Nucleus accumbens (tissue), 56 donors: Measurements from ENCODE around the gene SRSF2.
"Not testable (repeated sequence)": the region's sequence is repeated elsewhere in the genome, so short reads cannot be mapped to it uniquely, and the experiment has no call there.

Experiments used
- DNase-seq, 56 donors: peaks; one replicate each; lab custom pipeline; 2025; lab: John Stamatoyannopoulos, UW

The SRSF2 gene

DNA sequence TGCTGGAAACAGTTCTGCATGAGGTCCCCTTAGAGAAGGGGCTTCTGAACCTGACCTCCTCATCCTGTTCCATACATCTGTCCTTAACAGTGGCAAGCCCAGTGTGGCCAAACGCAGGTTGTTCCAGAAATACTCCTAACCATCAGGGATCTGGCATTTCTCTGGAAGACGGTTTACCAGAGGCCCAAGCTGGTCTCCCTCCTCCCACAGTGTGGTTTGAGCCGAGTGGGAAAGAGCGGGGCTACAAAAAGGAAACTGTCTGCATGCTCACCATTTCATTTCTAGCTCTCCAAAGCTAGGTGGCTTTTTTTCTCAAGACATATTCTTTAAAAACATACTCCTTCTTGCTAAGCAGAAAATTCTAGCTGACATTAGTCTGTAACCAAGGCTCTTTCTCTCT, 32.3 kb downstream of the SRSF2 start:
- DNase-seq = no peak

DNA sequence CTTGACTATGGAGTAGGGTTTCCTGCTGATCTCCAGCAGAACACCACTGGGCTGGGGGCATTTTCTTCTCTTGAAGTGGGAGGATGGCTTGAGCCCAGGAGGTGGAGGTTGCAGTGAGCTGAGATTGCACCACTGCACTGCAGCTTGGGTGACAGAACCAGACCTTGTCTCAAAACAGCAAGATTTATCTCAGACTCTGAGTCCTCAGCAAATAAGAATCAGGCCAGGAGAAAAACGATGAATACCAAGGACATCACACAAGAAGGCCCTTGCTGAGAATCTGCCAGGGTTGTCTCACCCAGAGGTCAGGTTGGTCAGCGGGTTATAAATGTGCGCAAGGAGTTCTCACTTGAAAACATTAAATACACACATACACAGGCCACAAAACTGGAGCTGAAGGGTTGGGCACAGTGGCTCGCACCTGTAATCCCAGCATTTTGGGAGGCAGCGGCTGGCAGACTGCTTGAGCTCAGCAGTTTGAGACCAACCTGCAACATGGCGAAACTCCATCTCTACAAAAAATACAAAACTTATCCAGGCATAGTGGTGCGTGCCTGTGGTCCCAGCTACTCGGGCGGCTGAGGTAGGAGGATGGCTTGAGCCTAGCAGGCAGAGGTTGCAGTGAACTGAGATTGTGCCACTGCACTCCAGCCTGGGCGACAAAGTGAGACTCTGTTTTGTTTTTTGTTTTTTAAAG, 34.0 kb downstream of the SRSF2 start:
- DNase-seq = no peak

DNA sequence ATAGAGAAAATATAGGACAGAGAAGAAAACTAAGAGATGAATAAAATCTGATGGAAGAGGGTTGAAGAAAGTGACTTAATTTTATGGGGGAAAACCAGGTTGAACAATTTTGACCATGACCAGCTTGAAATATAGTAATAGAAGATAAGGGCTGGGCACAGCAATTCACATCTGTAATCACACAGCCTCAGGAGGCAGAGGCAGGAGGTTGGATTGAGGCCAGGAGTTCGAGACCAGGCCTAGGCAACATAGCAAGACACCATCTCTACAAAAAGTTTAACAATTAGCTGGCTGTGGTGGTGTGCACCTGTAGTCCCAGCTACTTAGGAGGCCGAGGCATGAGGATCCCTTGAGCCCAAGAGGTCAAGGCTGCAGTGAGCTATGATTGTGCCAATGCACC, 35.1 kb downstream of the SRSF2 start:
- no peak for DNase-seq

DNA sequence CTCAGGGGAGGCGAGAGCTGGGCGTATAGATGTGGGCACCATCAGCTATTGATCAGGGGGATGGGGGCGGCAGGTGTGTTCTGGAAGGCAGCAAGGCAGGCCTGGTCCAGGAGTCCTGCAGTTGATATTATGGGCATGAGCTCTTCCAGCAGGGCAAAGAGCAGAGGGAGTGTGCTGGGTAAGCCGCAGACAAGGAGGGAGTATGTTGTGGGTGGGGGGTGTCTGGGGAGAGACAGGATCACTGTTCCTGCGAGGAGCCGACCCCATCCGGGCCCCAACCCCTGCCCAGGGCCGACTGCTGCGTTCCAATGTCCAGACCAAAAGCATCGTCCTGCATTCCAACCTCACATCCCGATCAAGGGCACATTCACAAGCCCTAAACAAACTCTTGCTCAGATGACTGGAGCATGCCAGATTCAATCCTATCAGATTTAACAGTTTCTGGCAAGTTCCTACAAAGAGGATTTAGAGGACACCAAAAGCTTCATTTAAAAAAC, 35.6 kb downstream of the SRSF2 start:
- DNase-seq = no peak

GRCh38 chr17:76700617-76701470, 36.3 kb downstream of the SRSF2 start:
- DNase-seq = no peak

GRCh38 chr17:76700270-76700616, 36.9 kb downstream of the SRSF2 start:
- DNase-seq = no peak

GRCh38 chr17:76698466-76698977, 38.6 kb downstream of the SRSF2 start:
- DNase-seq = not testable (repeated sequence)

- DNase-seq = peak in 7 of 56 donors; percentile 12 to 41 (median 19)
Measured at GRCh38 chr17:76697702-76698465, 39.2 kb downstream of the SRSF2 start.

DNA sequence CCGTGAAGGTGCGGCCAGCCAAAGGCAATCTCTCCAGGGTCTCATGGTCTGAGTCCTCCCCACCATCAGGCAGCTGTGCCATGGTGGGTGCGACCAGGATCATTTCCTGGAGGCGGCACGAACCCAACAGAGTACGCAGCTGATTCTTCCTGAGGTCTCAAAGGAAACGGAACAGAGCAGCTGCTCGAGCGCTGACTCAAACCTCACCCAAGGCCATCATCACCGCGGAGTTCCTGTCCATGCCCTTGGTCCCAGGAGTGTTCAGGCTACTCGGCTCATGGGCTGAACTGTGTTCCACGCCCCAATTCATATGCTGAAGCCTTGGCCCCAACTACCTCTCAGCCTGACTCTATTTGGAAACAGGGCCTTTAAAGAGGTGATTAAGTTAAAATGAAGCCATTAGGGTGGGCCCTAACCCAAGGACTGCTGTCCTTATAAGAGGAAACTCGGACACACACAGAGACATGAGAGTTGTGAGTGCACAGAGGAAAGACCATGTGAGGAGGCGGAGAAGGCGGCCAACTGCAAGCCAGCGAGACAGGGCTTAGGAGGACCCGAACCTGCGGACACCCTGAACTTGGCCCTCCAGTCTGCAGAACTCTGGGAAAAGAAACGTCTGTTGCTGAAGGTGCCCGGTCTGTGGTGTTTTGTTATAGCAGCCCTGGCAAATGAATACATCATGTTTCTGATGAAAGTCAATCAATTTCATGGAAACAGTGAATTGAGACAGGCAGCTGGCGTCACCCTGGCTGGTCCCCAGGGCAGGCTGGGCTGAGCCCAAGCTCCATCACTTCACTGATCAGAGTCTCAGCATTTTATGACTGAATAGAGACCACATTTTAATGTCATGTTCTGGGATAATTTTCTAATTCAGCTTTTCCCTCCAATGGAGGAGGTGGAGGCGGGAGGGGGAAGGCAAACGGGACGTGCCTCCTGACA, 40.1 kb downstream of the SRSF2 start:
- DNase-seq = no peak

GRCh38 chr17:76695059-76695831, 41.9 kb downstream of the SRSF2 start:
- DNase-seq = peak in 2 of 56 donors; percentile 31 to 34

DNA sequence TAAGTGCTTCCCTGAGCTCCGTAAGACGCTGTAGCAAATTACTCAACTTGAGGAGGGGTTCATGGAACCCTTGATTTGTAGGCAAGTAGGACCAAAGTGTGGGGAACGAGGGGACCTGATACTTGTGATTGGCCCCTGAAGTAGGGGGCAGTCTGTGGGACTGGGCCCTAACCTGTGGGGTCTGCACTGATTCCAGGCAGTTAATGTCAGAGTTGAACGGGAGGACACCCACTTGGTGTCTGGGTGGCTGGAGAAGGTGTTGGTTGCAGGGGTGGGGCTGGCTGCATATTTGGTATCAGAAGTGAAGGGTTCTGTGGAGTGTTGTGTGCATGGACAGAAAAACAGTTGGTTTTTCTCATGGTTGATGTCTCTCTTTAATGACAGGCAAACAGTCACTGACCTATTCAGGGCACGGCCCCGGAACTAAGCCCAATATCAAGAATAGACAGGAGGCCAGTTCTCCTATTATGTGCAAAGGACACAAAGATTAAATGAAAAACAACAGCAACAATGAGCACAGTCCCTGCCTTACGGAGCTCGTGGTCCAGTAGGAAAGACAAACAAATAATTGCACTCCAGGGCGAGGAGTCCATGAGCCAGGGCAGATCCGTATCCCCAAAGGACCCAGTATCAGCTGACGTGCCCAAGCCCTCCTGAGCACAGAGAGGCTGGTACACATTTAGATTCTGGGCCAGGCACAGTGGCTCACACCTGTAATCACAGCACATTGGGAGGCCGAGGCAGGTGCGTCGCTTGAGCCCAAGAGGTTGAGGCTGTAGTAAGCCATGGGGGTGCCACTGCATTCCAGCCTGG, 45.5 kb downstream of the SRSF2 start:
- DNase-seq = no peak

DNA sequence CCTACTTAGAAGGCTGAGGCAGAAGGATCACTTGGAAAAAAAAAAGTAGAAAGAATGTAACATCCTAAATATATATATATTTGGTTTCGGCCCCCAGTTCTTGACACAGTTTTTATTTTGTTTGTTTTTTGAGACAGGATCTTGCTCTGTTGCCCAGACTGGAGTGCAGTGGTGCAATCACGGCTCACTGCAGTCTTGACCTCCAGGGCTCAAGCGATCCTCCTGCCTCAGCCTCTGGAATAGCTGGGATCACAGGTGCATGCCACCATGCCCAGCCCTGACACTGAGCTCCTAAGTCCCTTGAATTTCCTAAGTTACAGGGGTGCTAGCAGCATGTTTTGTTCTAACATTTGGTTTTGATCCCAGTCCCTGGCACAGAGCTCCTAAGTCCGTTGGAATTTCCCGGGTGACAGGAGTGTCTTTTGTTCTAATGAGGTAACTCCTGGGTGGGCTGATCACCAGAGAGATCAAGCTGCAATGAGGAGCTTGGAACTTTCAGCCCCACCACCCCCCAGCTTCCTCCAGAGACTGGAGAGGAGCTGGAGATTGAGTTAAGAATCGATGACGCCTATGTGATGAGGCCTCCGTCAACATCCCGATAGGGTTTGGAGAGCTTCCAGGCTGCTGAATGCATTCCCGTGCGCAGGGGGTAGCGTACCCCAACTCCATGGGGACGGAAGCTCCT, 46.4 kb downstream of the SRSF2 start:
- DNase-seq = no peak

DNA sequence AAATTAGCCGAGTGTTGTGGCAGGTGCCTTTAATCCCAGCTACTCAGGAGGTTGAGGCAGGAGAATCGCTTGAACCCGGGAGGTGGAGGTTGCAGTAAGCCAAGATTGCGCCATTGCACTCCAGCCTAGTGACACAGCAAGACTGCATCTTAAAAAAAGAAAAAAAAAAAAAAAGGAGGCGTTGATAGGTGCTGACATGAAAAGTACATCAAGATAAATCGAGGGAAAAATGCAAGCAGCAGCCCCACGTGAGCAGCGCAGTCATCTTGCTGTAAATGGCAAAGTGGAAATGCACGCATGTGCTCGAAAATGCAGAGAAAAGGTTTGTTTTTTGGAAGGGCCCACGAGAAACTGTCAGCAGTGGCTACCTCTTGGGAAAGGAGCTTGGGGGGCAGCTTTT, 47.3 kb downstream of the SRSF2 start:
- DNase-seq = peak in 10 of 56 donors; percentile 15 to 63 (median 52)

DNA sequence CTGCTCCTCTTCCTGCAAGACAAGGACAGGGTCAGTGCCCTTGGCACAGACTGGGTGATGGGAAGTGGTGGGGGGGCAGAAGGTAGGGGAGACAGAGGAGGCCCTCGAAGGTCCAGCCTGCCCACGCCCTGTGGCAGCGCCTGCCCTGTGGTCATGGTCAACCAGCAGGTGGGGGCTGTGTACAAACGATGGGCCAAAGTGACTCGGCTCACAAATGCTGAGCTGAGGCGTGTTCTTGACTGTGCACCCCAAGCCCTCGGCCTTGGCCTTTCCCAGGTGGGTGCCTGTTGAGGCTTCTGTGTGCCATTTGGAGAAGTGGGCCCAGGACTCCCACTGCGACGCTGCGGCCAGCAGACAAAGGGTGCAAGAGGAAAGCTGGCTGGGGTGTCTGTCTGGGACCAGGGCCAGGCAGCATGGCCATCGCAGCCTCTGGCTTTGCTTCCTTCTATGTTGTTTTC, 48.9 kb downstream of the SRSF2 start:
- DNase-seq = peak in 3 of 56 donors; percentile 18 to 50 (median 34)

- peak in 13 of 56 donors; percentile 17 to 52 (median 26) for DNase-seq
Measured at GRCh38 chr17:76687298-76688164, 49.6 kb downstream of the SRSF2 start.
